H9 (cell line): ENCODE measurements around the gene BAIAP2. TPM values are rescaled to one million over a fixed set of nuclear protein-coding genes. Genes with fewer than 3 reads are reported as not detected.

Experiments used
- DNase-seq: peaks from one replicate; pipeline ENCODE4 v3.0.0-alpha.2; 2017
- H2AFZ ChIP-seq: one replicate; pipeline ENCODE4 v1.6.1; 2013; ENCODE audit warnings: mild to moderate bottlenecking, low read length, control low read depth, moderate library complexity
- H2AK5ac ChIP-seq: 2 replicates; pipeline ENCODE4 v1.6.1; 2013; ENCODE audit warnings: low read length, control low read depth, mixed read lengths; ENCODE audit not compliant: insufficient read length
- H2BK120ac ChIP-seq: one replicate; pipeline ENCODE4 v1.6.1; 2013; ENCODE audit warnings: low read depth, mild to moderate bottlenecking, low read length, control low read depth, inconsistent platforms; ENCODE audit not compliant: poor library complexity, severe bottlenecking
- H2BK12ac ChIP-seq: 2 replicates; pipeline ENCODE4 v1.6.1; 2013; ENCODE audit warnings: low read length, control low read depth, mixed read lengths, low read depth; ENCODE audit not compliant: insufficient read length
- H2BK15ac ChIP-seq: 2 replicates; pipeline ENCODE4 v1.6.1; 2013; ENCODE audit warnings: low read depth, low read length, control low read depth
- H2BK20ac ChIP-seq: one replicate; pipeline ENCODE4 v1.6.1; 2013; ENCODE audit warnings: low read depth, mild to moderate bottlenecking, low read length, control low read depth, inconsistent platforms; ENCODE audit not compliant: poor library complexity, severe bottlenecking
- H2BK5ac ChIP-seq: 2 replicates; pipeline ENCODE4 v1.6.1; 2013; ENCODE audit warnings: low read length, control low read depth, mixed read lengths; ENCODE audit not compliant: insufficient read length
- H3K14ac ChIP-seq: 2 replicates; pipeline ENCODE4 v1.6.1; 2013; ENCODE audit warnings: low read length, control low read depth; ENCODE audit not compliant: insufficient read depth
- H3K18ac ChIP-seq: 2 replicates; pipeline ENCODE4 v1.6.1; 2013; ENCODE audit warnings: low read depth, mild to moderate bottlenecking, mixed read lengths, low read length, control low read depth; ENCODE audit not compliant: insufficient read length
- H3K23ac ChIP-seq: 2 replicates; pipeline ENCODE4 v1.6.1; 2013; ENCODE audit warnings: low read length, control low read depth, mixed read lengths, low read depth; ENCODE audit not compliant: insufficient read length
- H3K23me2 ChIP-seq: 2 replicates; pipeline ENCODE4 v1.6.1; 2013; ENCODE audit warnings: low read depth, mild to moderate bottlenecking, mixed read lengths, low read length, control low read depth; ENCODE audit not compliant: insufficient read length, poor library complexity, severe bottlenecking
- H3K27ac ChIP-seq: 2 replicates; pipeline ENCODE4 v1.5.1; 2013; ENCODE audit warnings: low read length, control low read depth, mixed read lengths, low read depth; ENCODE audit not compliant: insufficient read length
- H3K27me3 ChIP-seq: 2 replicates; pipeline ENCODE4 v1.6.1; 2013; ENCODE audit warnings: low read length, control low read depth, inconsistent platforms; ENCODE audit not compliant: insufficient read depth
- H3K4ac ChIP-seq: 2 replicates; pipeline ENCODE4 v1.6.1; 2013; ENCODE audit warnings: low read depth, mild to moderate bottlenecking, control low read depth, inconsistent platforms, low read length, moderate library complexity
- H3K4me1 ChIP-seq: 2 replicates; pipeline ENCODE4 v1.6.1; 2013; ENCODE audit warnings: low read length, control low read depth, inconsistent platforms; ENCODE audit not compliant: insufficient read depth
- H3K4me2 ChIP-seq: 2 replicates; pipeline ENCODE4 v1.6.1; 2013; ENCODE audit warnings: low read length, control low read depth, mixed read lengths; ENCODE audit not compliant: insufficient read length, insufficient read depth
- H3K56ac ChIP-seq: 2 replicates; pipeline ENCODE4 v1.6.1; 2013; ENCODE audit warnings: low read depth, mild to moderate bottlenecking, mixed read lengths, low read length, control low read depth; ENCODE audit not compliant: insufficient read length
- H3K79me1 ChIP-seq: 2 replicates; pipeline ENCODE4 v1.6.1; 2013; ENCODE audit warnings: low read depth, mild to moderate bottlenecking, moderate library complexity, low read length, control low read depth, inconsistent platforms; ENCODE audit not compliant: insufficient read depth, poor library complexity, severe bottlenecking
- H3K79me2 ChIP-seq: 2 replicates; pipeline ENCODE4 v1.6.1; 2013; ENCODE audit warnings: low read length, control low read depth, inconsistent platforms; ENCODE audit not compliant: insufficient read depth
- H3K9ac ChIP-seq: 2 replicates; pipeline ENCODE4 v1.6.1; 2013; ENCODE audit warnings: low read length, control low read depth, mixed read lengths; ENCODE audit not compliant: insufficient read length; ENCODE audit errors: extremely low read depth
- H3K9me3 ChIP-seq: one replicate; pipeline ENCODE4 v1.6.1; 2013; ENCODE audit warnings: low read depth, low read length, inconsistent platforms; ENCODE audit not compliant: control insufficient read depth
- H3T11ph ChIP-seq: one replicate; pipeline ENCODE4 v1.6.1; 2013; ENCODE audit warnings: mild to moderate bottlenecking, low read length, control low read depth, inconsistent platforms
- H4K20me1 ChIP-seq: one replicate; pipeline ENCODE4 v1.6.1; 2013; ENCODE audit not compliant: control insufficient read depth, insufficient read length, insufficient read depth
- H4K5ac ChIP-seq: 2 replicates; pipeline ENCODE4 v1.6.1; 2013; ENCODE audit warnings: low read depth, mild to moderate bottlenecking, mixed read lengths, low read length, control low read depth; ENCODE audit not compliant: insufficient read length
- H4K8ac ChIP-seq: replicated peaks from 2 replicates; pipeline ENCODE4 v1.6.1; 2013; ENCODE audit warnings: low read length, control low read depth, mixed read lengths, low read depth; ENCODE audit not compliant: insufficient read length
- H4K91ac ChIP-seq: 2 replicates; pipeline ENCODE4 v1.6.1; 2013; ENCODE audit warnings: low read depth, mild to moderate bottlenecking, moderate library complexity, mixed read lengths, low read length, control low read depth; ENCODE audit not compliant: insufficient read length
- H3K27ac Mint-ChIP-seq, 3 experiments: 2 replicates in 2 of 3; 3 replicates in 1 of 3; pipeline ENCODE4 v1.8.0; 2020 to 2021; ENCODE audit warnings: mixed read lengths in 3 of 3, mild to moderate bottlenecking in 1 of 3, moderate library complexity in 1 of 3
- H3K27me3 Mint-ChIP-seq: 2 replicates; pipeline ENCODE4 v1.8.0; 2021; ENCODE audit warnings: low read depth, mild to moderate bottlenecking, moderate library complexity, mixed read lengths
- H3K36me3 Mint-ChIP-seq, 3 experiments: 2 replicates in 2 of 3; 3 replicates in 1 of 3; pipeline ENCODE4 v1.8.0; 2020 to 2021; ENCODE audit warnings: low read depth in 3 of 3, mixed read lengths in 3 of 3; ENCODE audit not compliant: insufficient read depth in 1 of 3
- H3K4me1 Mint-ChIP-seq, 2 experiments: 2 replicates each; pipeline ENCODE4 v1.8.0; 2020; ENCODE audit warnings: mixed read lengths in 2 of 2
- H3K4me3 Mint-ChIP-seq, 2 experiments: 2 replicates in 1 of 2; 3 replicates in 1 of 2; pipeline ENCODE4 v1.8.0; 2020 to 2021; ENCODE audit warnings: mild to moderate bottlenecking in 2 of 2, mixed read lengths in 2 of 2, moderate library complexity in 1 of 2
- H3K9me3 Mint-ChIP-seq, 2 experiments: 2 replicates in 1 of 2; 3 replicates in 1 of 2; pipeline ENCODE4 v1.8.0; 2020; ENCODE audit warnings: mild to moderate bottlenecking in 2 of 2, mixed read lengths in 2 of 2, moderate library complexity in 1 of 2
- CTCF ChIP-seq: fragments of 200-600 bp; sonication (generic); conservative IDR thresholded peaks from 3 replicates; pipeline ENCODE4 v1.8.0; 2021; ENCODE audit warnings: antibody characterized with exemption, mild to moderate bottlenecking
- WGBS: extraction: QIAGEN DNeasy Blood & Tissue Kit; methylation state at CpG from one replicate; pipeline ENCODE4 v1.1.7; 2013; ENCODE audit warnings: missing lambda C conversion rate, low lambda C conversion rate, mixed read lengths; ENCODE audit not compliant: insufficient read length; ENCODE audit errors: extremely low coverage; 5-methylcytosine and 5-hydroxymethylcytosine counted together
- total RNA-seq: library from RNA; stranded (reverse); gene quantifications from 2 replicates; pipeline ENCODE4 v1.2.1, GENCODE V29; 2021

The BAIAP2 gene
- total RNA-seq, 1 experiment from 2014 or later, result 27.8 TPM

DNA sequence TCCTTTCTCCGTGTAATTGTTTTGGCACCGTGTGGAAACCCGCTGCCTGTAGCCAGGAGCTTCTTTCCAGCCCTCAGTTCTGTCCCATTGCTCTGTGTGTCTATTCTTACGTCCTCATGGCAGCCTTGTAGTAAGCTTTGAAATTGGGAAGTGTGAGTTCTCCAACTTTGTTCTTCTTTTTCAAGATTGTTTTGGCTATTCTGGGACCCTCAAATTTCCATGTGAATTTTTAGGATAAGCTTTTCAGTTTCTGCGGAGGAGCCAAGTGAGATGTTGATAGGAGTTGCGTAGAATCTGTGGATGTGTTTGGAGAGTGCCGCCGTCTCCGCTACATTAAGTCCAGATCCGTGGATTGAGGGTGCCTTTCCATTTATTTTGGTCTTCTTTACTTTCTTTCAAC, 28.1 kb upstream of the BAIAP2 start:
- peaks cover 70% of the 10 kb centered on the region for H3K27me3 Mint-ChIP-seq

More for the DNA sequence above, 28.1 kb upstream of the BAIAP2 start:
- H3K4me1 Mint-ChIP-seq, result peaks cover 7 to 14% of the 10 kb centered on the region in 2 experiments
- Histone ChIP-seq H3K23ac (no peak overlapping the region), H3K27me3 (no peaks in the 10 kb centered on the region; the same call in 1 of the 2 replicates), H3K79me2 (no peaks in the 10 kb centered on the region), H3K56ac (no peak overlapping the region), H3K79me1 (no peaks in the 10 kb centered on the region), H2AFZ (no peak overlapping the region), H3K9ac (no peak overlapping the region), H3K4ac (no peak overlapping the region), H3T11ph (no peak overlapping the region), H3K23me2 (peaks cover 4% of the 10 kb centered on the region), H3K27ac (no peak overlapping the region), H2BK120ac (no peak overlapping the region), H2BK5ac (no peak overlapping the region), H2BK12ac (no peak overlapping the region), H3K14ac (no peak overlapping the region), H3K4me1 (no peaks in the 10 kb centered on the region), H4K20me1 (no peaks in the 10 kb centered on the region), H2BK20ac (no peak overlapping the region), H3K9me3 (peaks cover 7% of the 10 kb centered on the region), H4K5ac (no peak overlapping the region), H2BK15ac (no peak overlapping the region), H2AK5ac (no peak overlapping the region), H3K4me2 (no peak overlapping the region), H4K8ac (no peak overlapping the region), H3K18ac (no peak overlapping the region), H4K91ac (no peak overlapping the region)
- no CpG with 5 or more reads among the region's 10 CpGs for WGBS
- no peak overlapping the region for H3K4me3 Mint-ChIP-seq
- DNase-seq, result no peak
- H3K9me3 Mint-ChIP-seq, result peaks cover 16% of the 10 kb centered on the region in 2 experiments
- H3K27ac Mint-ChIP-seq, result no peak overlapping the region
- TF ChIP-seq CTCF, result no peak
- H3K36me3 Mint-ChIP-seq, result peaks cover 7 to 10% (median 8%) of the 10 kb centered on the region in 3 experiments
